ENCODE measurements around the gene CFAP210.

Gene CFAP210

GRCh38 chr2:169694113-169694893, at the start of gene CFAP210, which contains the start of gene PHOSPHO2:
Gene CFAP210 (minus strand): TSS chr2:169694405. CDS start chr2:169694327, 78 bp downstream.
Gene PHOSPHO2 (plus strand): TSS chr2:169694469. CDS start chr2:169700972, 6,503 bp downstream.
- DNase-seq: peak; percentile 93

DNA sequence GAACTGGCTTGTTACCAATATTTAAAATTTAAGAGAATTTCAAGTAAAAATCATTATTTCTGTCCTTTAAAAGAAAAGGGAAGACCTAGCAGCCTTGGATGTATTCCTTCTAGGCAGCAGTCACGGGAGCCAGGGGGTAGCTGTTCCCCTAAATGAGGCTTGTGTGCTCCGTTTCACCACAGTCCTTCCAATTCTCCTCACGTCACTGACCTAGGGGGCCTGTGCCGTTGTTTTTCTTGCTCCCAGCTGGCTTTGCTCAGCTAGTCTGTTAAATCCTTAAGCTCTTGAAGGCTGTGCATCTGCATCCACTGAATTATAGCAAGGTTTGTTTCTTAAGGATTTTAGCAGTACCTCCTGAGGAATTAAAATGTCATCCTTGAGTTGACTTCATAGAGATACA, 49.3 kb upstream of the CFAP210 start:
- DNase-seq: no peak

GRCh38 chr2:169739351-169739750, 45.1 kb upstream of the CFAP210 start:
- no peak for DNase-seq

GRCh38 chr2:169738566-169739229, 44.5 kb upstream of the CFAP210 start:
- DNase-seq: no peak

- no peak for DNase-seq
Measured at GRCh38 chr2:169736902-169737301, 42.7 kb upstream of the CFAP210 start.

DNA sequence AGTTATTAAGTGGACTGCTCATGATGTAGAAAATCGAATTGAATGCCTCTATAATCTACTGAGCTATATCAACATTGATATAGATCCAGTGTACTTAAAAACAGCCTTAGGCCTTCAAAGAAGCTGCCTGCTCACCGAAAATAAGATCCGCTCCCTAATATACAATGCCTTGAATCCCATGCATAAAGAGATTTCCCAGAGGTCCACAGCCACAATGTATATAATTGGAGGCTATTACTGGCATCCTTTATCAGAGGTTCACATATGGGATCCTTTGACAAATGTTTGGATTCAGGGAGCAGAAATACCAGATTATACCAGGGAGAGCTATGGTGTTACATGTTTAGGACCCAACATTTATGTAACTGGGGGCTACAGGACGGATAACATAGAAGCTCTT, 41.4 kb upstream of the CFAP210 start:
- DNase-seq: no peak

GRCh38 chr2:169734169-169734847, 40.1 kb upstream of the CFAP210 start:
- DNase-seq: no peak

DNA sequence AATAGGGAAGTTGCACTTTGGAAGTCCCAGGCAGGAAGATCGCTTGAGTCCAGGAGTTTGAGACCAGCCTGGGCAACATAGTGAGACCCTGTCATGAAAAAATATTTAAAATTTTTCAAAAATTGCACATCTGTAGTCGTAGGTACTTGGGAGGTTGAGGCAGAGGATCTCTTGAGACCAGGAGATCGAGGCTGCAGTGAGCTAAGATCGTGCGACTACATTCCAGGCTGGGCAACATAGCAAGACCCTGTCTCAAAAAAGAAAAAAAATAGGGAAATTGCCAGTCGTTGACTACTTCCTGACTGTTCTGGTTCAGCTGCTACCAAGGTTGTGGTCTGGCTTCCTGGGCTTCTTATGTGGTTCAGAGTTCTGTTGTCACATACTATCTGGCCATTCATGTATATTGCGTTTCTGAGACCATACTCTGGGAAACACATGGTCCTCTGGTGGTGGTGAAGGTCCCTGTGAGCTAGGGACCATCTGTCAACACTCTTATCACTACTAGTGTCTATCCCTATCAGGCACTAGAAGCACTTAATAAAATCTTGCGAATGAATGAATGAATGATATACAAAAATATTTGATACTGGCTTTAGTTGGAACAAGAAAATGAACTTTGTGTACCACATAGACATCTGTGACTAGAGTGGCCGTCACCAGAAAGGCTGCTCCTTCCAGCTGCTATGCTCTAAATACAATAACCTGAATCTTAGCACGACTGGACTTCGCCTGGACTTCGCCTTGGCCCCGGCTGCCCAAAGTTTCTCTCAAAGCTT, 38.6 kb upstream of the CFAP210 start:
- no peak for DNase-seq

DNA sequence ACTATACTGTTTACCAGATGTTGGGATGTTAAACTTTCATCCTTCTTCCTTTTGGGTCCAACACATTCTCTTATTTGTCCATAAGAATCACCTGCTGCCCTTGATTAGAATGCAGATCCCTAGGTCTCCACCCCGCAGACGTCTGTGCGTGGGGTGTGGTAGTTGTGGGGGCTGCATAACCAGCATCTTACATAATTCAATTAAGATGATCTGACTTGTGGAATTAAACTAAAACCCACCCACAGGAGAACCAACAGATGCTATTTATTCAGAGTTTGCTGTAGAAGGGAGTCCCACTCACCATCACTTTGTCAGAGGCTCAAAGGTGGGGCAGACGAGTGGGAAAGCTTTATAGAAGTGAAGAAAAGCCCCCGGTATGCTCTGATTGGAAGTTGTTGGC, 37.9 kb upstream of the CFAP210 start:
- DNase-seq: no peak

DNA sequence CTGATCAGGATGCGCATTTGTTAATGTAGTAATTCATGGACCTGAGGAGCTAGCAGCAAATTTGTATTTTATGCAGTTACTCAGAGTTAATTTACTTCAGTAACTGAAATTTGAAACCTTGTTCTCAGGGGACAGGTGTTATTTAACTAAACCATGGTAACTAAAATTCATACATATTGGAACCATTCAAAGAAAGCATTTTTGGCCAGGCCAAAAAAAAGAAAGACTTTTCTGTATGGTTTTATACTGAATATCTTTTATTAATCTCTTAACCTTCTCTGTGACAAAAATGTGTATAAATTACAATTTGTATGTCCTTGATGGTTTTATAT, 35.0 kb upstream of the CFAP210 start:
- no peak for DNase-seq

GRCh38 chr2:169727065-169727464, 32.9 kb upstream of the CFAP210 start:
- DNase-seq: no peak

GRCh38 chr2:169721016-169721415, 26.8 kb upstream of the CFAP210 start:
- no peak for DNase-seq

DNA sequence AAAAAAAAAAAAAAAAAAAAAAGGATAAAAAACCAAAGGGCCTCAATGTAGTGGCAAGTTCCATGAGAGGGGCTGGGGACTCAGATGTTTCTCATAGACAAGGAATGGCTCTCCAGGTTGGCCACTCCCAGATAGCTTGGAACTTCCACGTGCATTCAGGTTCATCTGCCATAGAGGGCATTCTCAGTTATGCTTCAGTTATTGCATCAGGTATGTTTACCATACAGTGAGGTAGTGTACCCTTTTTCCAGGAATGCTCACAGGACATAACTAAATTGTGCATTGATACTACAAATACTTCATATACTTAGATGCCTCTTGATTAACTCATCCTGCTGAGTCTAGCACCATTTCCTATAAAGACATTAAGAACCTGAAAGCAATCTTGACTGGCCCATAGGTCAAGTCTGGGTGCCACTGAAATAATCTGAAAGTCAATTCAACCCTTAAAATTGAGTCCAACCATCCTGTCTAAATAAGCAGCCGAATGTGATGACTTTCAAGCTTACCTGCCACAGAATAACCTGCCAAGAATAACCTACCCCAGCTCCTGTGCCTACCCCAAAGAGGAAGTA, 24.8 kb upstream of the CFAP210 start:
- no peak for DNase-seq

DNA sequence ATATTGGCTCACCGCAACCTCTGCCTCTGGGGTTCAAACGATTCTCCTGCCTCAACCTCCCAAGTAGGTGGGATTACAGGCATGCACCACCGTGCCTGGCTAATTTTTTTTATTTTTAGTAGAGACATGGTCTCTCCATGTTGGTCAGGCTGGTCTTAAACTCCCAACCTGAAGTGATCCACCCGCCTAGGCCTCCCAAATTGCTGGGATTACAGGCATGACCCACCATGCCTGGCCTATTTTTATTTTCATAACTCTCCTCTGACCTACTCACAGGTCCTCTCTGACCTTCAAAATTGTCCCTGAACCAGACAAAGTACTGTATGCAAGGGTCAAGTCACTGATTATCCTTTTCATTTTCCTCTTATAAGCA, 23.5 kb upstream of the CFAP210 start:
- DNase-seq: no peak

- DNase-seq: no peak
Measured at GRCh38 chr2:169716938-169717690, 22.9 kb upstream of the CFAP210 start.

GRCh38 chr2:169716238-169716886, 22.2 kb upstream of the CFAP210 start:
- no peak for DNase-seq

- no peak for DNase-seq
Measured at GRCh38 chr2:169715379-169716237, 21.4 kb upstream of the CFAP210 start.

- DNase-seq: no peak
Measured at GRCh38 chr2:169714699-169715098, 20.5 kb upstream of the CFAP210 start.

DNA sequence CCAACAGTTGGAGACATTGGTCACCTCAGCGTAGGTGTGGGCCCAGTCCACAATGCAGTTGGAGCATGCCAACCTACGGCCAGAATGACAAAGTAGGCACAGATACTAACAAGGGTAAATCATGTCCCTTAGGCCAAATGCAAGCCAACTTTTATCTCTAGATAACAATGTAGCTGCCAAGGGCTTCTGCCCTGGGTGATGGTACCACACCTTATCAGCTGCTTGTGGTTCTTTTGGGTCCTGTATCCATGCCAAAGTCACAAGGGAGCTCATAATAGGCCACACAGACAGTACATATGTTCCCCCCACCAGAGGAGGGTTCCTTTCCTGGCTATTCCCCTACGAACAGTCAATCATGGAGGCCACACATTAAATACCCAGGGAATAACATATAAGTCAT, 19.1 kb upstream of the CFAP210 start:
- DNase-seq: no peak

DNA sequence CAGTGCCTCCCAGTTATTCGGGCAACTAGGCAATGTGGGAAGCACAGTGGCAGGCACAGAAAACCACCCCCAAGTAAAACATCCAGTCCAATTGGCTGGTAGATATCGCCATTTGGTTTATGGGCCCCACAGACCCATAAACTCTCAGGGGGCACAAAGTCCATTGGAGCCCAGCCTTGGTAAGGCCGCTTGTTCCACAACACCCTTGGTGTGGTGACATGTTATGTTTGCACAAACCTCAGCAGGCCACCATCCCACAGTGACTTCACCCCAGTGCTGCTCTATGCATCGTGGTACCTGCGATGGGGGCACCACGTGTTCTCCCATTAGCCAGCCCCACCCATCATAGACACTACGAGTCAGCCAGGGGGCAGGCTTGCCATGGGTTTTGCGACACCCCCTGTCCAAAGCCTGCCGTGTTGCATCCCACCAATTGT, 18.6 kb upstream of the CFAP210 start:
- DNase-seq: no peak

Measured in GOT3 (cell line).